Ovary (tissue), 3 donors: ENCODE data around the gene DMPK.

Experiments used
- EP300 ChIP-seq: sonication (generic); formaldehyde crosslinking; IDR thresholded peaks from one replicate; pipeline ENCODE4 v1.6.1; 2017; ENCODE audit warnings: antibody characterized with exemption
- POLR2A ChIP-seq: fragments of 450-650 bp; IDR thresholded peaks from one replicate; pipeline ENCODE4 v1.6.1; 2017; ENCODE audit warnings: antibody characterized with exemption, mild to moderate bottlenecking, moderate library complexity
- TF ChIP-seq, protein P1 (sequence below), 3 donors: fragments of 450-650 bp in 2 of 3; fragments of 200-600 bp in 1 of 3; IDR thresholded peaks; one replicate each; pipeline versions ENCODE4 v1.5.1 to v1.8.0; 2016 to 2022; ENCODE audit warnings: antibody characterized with exemption in 3 of 3, mild to moderate bottlenecking in 1 of 3
- donor health status: DM: no; HTN: no; CAD: no.

DNA sequence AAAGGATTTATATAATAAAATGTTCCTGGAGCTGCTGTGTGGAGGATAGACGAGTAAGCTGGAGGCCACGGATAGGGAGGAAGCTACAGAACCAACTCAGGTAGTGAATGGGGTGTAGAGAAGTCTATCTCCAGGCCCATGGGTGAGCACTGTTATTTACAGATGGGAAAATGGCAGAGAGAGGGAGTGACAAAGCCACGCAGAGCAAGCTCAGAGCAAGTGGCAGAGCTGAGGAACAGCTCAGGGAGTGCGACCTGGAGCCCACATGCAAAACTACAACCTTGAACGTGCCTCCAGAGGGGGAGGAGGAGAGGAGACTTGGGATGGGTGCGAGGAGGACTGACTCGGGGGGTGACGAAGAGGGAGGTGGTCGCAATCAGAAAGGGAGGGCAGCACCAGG, 46.2 kb upstream of the DMPK start:
- TF ChIP-seq POLR2A (no peak), EP300 (no peak)
- TF ChIP-seq, protein P1, sequence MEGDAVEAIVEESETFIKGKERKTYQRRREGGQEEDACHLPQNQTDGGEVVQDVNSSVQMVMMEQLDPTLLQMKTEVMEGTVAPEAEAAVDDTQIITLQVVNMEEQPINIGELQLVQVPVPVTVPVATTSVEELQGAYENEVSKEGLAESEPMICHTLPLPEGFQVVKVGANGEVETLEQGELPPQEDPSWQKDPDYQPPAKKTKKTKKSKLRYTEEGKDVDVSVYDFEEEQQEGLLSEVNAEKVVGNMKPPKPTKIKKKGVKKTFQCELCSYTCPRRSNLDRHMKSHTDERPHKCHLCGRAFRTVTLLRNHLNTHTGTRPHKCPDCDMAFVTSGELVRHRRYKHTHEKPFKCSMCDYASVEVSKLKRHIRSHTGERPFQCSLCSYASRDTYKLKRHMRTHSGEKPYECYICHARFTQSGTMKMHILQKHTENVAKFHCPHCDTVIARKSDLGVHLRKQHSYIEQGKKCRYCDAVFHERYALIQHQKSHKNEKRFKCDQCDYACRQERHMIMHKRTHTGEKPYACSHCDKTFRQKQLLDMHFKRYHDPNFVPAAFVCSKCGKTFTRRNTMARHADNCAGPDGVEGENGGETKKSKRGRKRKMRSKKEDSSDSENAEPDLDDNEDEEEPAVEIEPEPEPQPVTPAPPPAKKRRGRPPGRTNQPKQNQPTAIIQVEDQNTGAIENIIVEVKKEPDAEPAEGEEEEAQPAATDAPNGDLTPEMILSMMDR (IDR thresholded peaks at IDR 0.05), result no peak
